Fibroblast of skin of right quadriceps (primary cell): Measurements from ENCODE around the gene SMKR1.
"Not testable (repeated sequence)": the region's sequence is repeated elsewhere in the genome, so short reads cannot be mapped to it uniquely, and the experiment has no call there.

Source experiments
- DNase-seq: peaks from one replicate; pipeline ENCODE4 v3.0.0-alpha.2; 2013

The SMKR1 gene

GRCh38 chr7:129530795-129531391 lies 28.6 kb downstream of the SMKR1 start:
- DNase-seq = peak; percentile 84

GRCh38 chr7:129531721-129532120 lies 29.4 kb downstream of the SMKR1 start:
- no peak for DNase-seq

- DNase-seq = no peak
Observed at GRCh38 chr7:129532375-129532774, 30.0 kb downstream of the SMKR1 start.

- DNase-seq = not testable (repeated sequence)
Observed at GRCh38 chr7:129534558-129535274, 32.4 kb downstream of the SMKR1 start.

- no peak for DNase-seq
Observed at GRCh38 chr7:129535896-129536295, 33.6 kb downstream of the SMKR1 start.

GRCh38 chr7:129536323-129536722 lies 34.0 kb downstream of the SMKR1 start:
- DNase-seq = no peak

GRCh38 chr7:129538790-129539189 lies 36.5 kb downstream of the SMKR1 start:
- no peak for DNase-seq

- no peak for DNase-seq
Observed at GRCh38 chr7:129540340-129540739, 38.0 kb downstream of the SMKR1 start.

GRCh38 chr7:129544700-129545099 lies 42.4 kb downstream of the SMKR1 start:
- no peak for DNase-seq

GRCh38 chr7:129550693-129551360 lies 48.5 kb downstream of the SMKR1 start:
- DNase-seq = no peak

GRCh38 chr7:129553899-129554461 lies 51.6 kb downstream of the SMKR1 start:
- DNase-seq = peak; percentile 43

- no peak for DNase-seq
Observed at GRCh38 chr7:129556607-129557133, 54.3 kb downstream of the SMKR1 start.

GRCh38 chr7:129557686-129558481 lies 55.6 kb downstream of the SMKR1 start:
- no peak for DNase-seq

GRCh38 chr7:129559564-129559963 lies 57.2 kb downstream of the SMKR1 start:
- no peak for DNase-seq

GRCh38 chr7:129560831-129561230 lies 58.5 kb downstream of the SMKR1 start:
- no peak for DNase-seq

GRCh38 chr7:129561677-129562359 lies 59.5 kb downstream of the SMKR1 start:
- DNase-seq = no peak
